Measurements from ENCODE around the gene CLSTN3.

CLSTN3 gene

GRCh38 chr12:7188562-7189397 lies 58.6 kb downstream of the CLSTN3 start:
- peak; percentile 15 to 57 for DNase-seq (ENCODE audit: low read depth in 2 of 2)

- DNase-seq (ENCODE audit: low read depth in 2 of 2) = peak; percentile 67 to 75
Observed at GRCh38 chr12:7189398-7190267, 59.5 kb downstream of the CLSTN3 start, which contains the start of gene PEX5. PEX5 (plus strand) TSS chr12:7189686; CDS start chr12:7190378, 692 bp downstream.

- no peak for DNase-seq (ENCODE audit: low read depth in 2 of 2)
Observed at GRCh38 chr12:7190268-7191055, 60.3 kb downstream of the CLSTN3 start.

DNA sequence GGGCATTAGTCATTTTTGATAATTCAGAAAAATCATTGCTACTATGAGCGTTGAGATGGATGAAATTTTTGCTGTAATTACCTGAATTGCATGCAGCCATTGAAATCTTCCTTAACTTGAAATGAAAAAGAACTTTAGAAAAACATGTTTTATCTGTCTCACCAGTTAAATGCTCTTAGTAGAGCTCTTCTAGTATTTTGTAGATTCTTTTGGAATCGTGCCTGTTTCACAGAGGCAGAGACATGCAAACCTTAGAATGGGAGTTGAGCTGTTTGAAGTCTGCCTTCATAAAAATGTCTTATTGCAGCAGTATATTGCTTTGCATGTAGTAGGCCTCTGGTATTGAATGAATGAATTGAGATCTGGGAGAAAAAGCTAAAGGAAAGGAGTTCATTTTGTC lies 63.5 kb downstream of the CLSTN3 start:
- no peak for DNase-seq (ENCODE audit: low read depth in 2 of 2)

- no peak for DNase-seq (ENCODE audit: low read depth in 2 of 2)
Observed at GRCh38 chr12:7197841-7198240, 67.7 kb downstream of the CLSTN3 start.

DNA sequence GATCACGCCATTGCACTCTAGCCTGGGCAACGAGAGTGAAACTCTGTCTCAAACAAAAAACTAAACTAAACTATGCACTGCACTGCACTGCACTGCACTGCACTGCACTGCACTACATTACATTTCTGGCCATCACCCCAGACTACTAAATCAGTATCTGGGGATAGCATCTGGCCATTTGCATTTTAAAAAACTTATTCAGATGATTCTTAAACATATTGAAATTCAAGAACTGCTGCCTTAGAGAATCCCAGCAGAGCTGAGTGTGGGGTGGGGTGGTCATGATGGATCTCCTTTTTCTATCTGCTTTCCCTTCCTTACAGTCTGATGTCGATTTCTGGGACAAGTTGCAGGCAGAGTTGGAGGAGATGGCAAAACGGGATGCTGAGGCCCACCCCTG lies 72.9 kb downstream of the CLSTN3 start:
- no peak for DNase-seq (ENCODE audit: low read depth in 2 of 2)

DNA sequence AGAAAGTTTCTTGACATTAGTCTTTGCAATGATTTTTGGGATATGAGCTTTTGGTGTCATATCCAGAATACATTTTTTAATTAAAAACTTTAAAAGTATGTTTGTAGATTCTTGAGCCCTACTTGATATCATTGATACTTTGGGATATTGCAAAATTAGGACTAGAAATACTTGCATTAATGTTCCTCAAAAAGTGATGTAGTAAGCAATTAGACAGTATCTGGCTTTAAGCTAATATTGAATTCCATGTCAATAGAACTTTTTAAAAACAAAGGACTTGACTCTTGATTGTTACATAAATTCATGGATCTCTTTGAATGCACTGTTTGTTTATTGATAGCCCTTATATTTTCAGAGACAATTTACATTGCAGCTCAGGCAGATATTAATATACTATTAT lies 74.9 kb downstream of the CLSTN3 start:
- DNase-seq (ENCODE audit: low read depth in 2 of 2) = no peak

DNA sequence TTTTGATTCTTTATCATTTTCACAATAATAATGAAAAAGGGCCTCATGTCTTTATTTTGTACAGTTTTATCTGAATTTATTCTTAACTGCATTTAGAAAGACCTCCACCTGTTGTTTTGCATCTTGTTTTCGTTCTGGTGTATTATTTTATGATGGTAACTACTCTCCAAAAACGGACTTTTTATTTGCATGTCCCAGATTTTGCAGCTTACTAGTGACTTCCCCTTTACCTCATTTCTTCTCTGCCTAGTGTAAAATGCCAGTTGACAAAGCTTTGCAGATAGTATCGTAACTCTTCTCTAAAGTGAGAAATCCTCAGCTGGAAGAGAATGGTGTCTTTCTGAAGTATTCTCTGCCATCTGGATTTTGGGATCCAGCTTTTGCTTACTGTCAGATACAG lies 76.5 kb downstream of the CLSTN3 start:
- DNase-seq (ENCODE audit: low read depth in 2 of 2) = no peak

- DNase-seq (ENCODE audit: low read depth in 2 of 2) = no peak
Observed at GRCh38 chr12:7207866-7208625, 77.9 kb downstream of the CLSTN3 start.
